Fibroblast of gingiva (primary cell): Measurements from ENCODE around the gene FUS.

Source experiments
- DNase-seq: peaks from one replicate; pipeline ENCODE4 v3.0.0-alpha.2; 2011; ENCODE audit warnings: low read depth

The FUS gene

DNA sequence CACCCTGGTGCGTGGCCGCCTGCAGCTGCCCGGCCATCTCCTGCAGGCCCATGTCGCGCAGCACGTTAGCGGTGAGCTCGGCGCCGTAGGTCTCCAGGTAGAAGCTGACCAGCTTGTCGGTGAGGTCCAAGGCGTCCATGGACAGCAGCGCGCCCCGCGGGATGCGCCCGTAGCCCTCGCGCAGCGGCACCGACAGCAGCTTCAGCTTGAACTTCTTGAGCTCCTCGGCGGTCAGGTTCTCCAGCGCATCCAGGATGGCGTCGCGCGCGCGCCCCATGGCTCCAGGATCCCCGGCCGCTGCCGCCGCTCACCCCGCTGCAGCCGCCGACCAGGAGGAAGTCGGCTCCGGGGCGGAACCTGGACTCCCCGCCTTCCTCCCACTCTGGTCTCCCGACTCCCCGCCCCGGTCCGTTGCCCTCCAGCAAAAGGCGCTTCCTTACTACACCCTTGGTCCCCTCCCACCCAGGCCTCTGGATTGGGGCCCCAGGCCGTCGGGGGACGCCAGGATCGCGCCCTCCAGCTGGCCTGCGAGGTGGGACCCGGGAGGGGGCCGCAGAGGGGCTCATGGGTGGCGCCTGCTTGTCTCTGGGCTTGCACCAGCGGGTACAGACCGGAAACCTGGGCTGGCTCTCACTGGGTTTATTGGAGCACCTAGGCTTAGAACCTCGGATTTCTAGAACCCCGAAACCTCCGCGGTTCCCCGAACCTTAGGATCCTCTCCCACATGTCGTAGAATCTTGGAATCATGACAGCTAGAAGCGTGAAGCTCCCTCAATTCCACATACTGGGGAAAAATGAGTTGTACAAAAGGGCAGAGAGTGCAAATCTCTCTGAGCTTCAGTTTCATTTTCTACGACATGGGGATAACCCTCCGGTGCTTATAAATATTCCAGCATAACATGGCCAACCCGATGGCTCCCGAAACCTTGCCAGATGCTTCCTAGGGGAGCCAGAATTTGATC is 22.8 kb downstream of the FUS start, which contains the start of gene PYCARD:
Gene PYCARD (minus strand): TSS at position 347 of the 962 bp plus-strand sequence. CDS start 70 bp downstream, at position 277.
- peak; percentile 51 for DNase-seq

GRCh38 chr16:31204871-31205666 is 25.1 kb downstream of the FUS start:
- no peak for DNase-seq

DNA sequence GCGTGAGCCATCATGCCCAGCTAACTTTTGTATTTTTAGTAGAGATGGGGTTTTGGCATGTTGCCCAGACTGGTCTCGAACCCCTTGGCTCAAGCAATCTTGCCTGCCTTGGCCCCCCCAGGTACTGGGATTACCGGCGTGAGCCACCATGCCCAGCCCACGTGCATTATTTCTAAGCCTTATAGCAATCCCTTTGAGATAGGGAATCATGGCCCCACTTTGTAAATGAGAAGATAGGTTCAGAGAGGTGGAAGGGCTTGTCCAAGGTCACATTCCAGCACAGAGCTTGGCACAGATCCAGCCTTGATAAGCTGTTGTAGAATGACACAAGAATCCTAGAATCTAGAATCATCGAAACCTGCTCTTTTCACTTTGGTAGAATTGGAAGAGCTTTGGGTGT is 26.8 kb downstream of the FUS start:
- no peak for DNase-seq

GRCh38 chr16:31213342-31213741 is 33.4 kb downstream of the FUS start:
- no peak for DNase-seq

DNA sequence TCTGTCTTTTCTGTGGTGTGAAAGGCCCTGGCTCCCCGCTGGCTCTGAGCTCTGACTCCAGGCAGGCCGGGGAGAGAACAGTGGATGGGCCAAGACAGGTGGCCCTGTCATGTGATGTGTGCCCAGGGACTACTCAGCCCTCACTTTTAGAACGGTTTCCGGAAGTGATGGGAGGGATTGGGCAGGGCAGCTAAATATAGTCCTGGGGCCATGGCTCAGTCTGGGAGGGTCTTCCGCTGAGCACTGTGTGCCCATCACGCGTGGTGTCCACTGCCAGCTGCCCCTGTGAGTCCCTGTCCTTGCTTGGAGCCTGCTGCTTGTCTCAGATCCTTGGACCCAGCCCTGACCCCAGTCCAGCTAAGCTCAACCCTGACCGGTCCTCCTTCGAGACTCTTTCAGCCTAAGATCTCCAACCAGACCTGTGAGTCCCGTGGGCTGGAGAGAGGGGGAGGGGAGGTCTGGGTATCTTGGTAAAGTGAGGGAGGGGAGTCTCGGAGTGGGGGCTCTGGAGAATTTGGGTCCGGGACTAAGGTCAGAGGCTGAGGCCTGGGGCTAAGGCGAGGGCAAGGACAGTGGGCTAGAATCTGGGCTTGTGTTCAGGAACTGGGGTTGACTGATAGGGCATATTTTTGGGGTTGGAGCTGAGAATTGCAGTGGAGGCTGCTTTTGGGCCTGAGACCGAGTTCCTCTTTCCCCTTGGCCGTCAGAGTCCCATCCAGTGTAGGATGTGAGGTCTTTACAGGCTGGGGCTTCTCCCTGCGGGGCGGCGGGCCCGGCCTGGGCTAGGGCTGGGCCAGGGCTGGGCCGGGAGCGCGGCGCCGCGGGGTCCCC is 34.2 kb downstream of the FUS start, which contains the start of gene TRIM72:
Gene TRIM72 (plus strand): TSS at position 243 of the 831 bp plus-strand sequence. CDS start 620 bp downstream, outside the sequence.
- DNase-seq = no peak

DNA sequence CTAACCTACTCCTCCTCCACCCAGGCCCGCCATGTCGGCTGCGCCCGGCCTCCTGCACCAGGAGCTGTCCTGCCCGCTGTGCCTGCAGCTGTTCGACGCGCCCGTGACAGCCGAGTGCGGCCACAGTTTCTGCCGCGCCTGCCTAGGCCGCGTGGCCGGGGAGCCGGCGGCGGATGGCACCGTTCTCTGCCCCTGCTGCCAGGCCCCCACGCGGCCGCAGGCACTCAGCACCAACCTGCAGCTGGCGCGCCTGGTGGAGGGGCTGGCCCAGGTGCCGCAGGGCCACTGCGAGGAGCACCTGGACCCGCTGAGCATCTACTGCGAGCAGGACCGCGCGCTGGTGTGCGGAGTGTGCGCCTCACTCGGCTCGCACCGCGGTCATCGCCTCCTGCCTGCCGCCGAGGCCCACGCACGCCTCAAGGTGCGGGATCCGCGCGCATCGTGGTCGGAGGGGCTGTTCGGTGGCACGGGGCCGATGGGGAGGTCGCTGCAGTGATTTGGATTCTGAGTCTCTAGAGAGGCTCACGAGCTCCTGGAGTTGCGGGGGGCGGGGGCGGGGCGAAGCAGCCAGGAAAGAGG is 34.9 kb downstream of the FUS start:
- DNase-seq = no peak

DNA sequence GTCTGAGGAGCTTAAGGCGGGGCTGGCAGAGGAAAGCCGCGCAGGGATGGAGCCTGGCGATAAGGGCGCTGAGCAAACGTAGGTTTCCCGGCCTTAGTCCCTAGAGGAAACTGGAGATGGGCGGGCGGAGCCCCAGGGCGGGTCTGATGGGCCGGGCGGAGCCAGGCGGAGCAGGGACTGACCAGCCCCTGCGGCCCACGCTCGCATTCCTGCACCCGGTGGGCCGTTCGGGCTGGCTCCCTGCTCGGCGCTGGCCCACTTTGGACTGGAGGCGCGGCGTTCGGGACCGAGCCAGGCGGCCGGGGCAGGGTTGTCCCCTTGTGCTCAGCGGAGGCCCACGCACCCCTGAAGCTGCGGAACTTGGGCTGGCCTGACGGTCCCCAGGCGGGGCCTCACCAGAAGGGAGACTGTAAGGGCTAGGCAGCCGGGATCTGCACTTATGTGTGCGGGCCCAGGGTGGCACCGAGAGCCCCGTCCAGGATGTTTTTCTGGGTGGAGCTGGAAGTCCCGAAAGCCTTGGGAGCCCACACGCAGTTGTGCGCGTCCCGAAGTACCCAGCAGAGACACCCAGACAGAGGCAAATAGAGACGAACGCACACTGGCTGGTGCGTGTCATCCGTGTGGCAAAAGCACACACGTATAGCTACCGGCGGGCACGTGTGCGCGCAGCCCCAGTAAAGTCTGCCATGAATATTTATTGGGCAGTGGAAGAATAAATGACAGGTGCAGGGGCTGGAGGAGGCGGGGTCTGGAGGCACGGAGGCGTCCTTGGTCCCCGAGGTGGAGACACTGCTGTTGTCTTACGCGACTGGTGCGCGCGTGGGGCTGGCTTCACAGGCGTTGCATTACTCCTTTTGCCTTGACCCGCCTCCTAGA is 35.6 kb downstream of the FUS start:
- peak; percentile 51 for DNase-seq

- no peak for DNase-seq
Observed at GRCh38 chr16:31216422-31217135, 36.6 kb downstream of the FUS start, which contains the start of gene PYDC1. PYDC1 (minus strand) TSS chr16:31217135; CDS start chr16:31217028, 107 bp downstream.

DNA sequence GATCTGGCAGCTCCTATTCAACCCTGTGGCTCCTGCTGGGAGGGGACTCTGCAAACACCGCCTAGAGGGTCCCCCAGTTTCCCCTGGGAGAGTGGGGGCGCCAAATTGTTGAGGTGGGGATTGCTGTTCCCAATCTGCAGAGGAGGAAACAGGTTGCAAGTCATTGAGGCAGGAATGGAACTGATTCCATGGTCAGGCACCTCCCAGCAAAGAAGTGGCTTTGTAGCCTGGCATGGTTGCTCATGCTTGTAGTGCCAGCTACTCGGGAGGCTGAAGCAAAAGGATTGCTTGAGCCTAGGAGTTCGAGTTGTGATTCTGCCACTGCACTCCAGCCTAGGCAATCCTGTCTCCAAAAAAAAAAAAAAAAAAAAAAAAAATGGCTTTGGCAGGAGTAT is 37.2 kb downstream of the FUS start:
- DNase-seq = no peak

GRCh38 chr16:31219154-31219741 is 39.3 kb downstream of the FUS start:
- no peak for DNase-seq

DNA sequence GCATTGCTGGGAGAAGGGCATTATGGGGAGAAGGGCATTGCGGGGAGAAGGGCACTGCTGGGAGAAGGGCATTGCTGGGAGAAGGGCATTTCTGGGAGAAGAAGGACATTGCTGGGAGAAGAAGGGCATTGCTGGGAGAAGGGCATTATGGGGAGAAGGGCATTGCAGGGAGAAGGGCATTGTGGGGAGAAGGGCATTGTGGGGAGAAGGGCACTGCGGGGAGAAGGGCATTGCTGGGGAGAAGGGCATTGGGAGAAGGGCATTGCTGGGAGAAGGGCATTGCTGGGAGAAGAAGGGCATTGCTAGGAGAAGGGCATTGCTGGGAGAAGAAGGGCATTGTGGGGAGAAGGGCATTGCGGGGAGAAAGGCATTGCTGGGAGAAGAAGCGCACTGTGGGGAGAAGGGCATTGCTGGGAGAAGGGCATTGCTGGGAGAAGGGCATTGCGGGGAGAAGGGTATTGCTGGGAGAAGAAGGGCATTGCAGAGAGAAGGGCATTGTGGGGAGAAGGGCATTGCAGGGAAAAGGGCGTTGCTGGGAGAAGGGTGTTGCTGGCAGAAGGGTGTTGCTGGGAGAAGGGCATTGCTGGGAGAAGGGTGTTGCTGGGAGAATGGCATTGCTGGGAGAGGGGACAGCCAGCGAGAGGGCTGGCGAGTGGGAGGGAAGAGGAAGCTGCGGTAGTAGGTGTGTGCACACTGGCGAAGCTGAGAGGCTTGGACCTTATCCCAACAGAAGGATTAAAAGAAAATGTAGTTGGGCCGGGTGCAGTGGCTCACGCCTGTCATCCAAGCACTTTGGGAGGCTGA is 41.6 kb downstream of the FUS start:
- DNase-seq = no peak

GRCh38 chr16:31223044-31223443 is 43.1 kb downstream of the FUS start:
- DNase-seq = no peak

DNA sequence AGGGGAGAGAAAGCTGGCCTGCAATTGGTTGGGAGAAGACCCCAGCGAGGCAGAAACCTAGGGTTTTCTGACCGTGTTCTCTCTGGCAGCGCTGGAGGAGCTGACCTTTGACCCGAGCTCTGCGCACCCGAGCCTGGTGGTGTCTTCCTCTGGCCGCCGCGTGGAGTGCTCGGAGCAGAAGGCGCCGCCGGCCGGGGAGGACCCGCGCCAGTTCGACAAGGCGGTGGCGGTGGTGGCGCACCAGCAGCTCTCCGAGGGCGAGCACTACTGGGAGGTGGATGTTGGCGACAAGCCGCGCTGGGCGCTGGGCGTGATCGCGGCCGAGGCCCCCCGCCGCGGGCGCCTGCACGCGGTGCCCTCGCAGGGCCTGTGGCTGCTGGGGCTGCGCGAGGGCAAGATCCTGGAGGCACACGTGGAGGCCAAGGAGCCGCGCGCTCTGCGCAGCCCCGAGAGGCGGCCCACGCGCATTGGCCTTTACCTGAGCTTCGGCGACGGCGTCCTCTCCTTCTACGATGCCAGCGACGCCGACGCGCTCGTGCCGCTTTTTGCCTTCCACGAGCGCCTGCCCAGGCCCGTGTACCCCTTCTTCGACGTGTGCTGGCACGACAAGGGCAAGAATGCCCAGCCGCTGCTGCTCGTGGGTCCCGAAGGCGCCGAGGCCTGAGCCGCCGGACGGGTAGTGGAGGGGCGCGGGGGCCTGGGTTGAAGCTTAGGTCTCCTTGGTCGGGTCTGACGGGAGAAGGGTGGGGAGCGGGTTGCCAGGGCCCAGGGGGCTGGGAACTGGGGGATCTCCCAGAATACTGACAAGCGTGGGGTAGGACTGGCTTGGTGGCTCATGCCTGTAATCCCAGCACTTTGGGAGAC is 44.4 kb downstream of the FUS start:
- no peak for DNase-seq

DNA sequence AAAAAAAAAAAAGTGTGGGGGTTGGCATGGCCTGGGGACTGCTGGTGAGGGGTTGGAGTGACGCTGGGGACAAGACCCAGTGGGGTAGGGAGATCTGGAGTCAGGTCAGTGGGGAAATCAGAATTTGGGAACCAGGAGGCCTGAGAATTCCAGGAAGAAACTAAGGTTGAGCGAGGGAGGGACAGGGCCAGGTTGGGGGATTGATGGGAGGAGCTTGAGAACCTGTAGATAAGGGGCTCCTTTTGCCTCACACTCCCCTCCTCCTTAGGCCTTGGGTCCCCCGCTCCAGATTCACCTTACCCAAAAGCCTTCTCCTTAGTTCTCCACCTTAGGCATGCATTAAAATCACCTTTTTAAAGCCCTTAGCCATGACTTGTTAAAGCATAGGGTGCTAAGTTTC is 45.3 kb downstream of the FUS start:
- DNase-seq = no peak

GRCh38 chr16:31228206-31228605 is 48.3 kb downstream of the FUS start:
- no peak for DNase-seq

DNA sequence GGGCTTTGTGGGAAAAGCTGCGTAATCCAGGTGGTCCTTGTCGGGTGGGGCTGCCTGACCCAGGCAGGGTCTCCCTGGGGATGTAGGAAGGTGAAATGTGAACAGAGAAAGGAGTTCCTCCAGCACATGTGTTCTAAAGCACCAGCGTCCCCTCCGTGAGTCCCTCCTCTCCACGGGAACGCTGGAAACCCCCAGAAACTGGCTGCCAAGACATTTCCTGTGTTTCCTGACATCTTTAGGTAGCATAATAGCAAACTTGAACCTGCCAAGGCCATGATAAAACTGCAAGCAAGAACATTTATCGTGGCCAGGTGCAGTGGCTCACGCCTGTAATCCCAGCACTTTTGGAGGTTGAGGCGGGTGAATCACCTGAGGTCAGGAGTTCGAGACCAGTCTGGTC is 49.6 kb downstream of the FUS start:
- no peak for DNase-seq

DNA sequence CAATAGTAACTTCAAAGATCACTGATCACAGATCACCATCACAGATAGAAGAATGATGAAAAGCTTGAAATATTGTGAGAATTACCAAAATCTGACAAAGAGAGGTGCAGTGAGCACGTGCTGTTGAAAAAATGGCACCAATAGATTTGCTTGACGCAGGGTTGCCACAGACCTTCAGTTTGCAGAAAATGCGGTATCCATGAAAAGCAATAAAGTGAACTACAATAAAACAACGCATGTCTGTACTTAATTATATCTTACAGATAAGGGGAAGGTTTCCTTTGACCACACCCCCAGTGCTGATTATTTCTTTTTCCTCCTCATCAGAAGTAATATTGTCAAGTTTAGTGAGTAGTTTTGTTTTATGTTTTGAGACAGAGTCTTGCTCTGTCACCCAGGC is 58.1 kb downstream of the FUS start:
- DNase-seq = no peak
